Smooth muscle cell (in vitro differentiated cells): ENCODE data around the gene PCDHA4. TPM values are rescaled to one million over a fixed set of nuclear protein-coding genes. Genes with fewer than 3 reads are reported as not detected.
A peak's percentile ranks its signal among the peaks of the same experiment; 100 is the strongest.

Experiments
- DNase-seq: peaks from one replicate; lab custom pipeline; 2025; ENCODE audit not compliant: unreplicated experiment; lab: John Stamatoyannopoulos, UW
- H2AFZ ChIP-seq: fragments of 200-600 bp; sonication (generic); 2 replicates; pipeline ENCODE4 v1.6.0; 2016; ENCODE audit warnings: antibody characterized with exemption, low read depth, mild to moderate bottlenecking
- H3F3A ChIP-seq: fragments of 200-600 bp; sonication (generic); 2 replicates; pipeline ENCODE4 v1.6.0; 2017; ENCODE audit warnings: antibody characterized with exemption, low read depth
- H3K27ac ChIP-seq: fragments of 200-600 bp; sonication (generic); 2 replicates; pipeline ENCODE4 v1.5.1; 2016; ENCODE audit warnings: low read depth, mild to moderate bottlenecking
- H3K27me3 ChIP-seq: fragments of 200-600 bp; sonication (generic); 2 replicates; pipeline ENCODE4 v1.6.1; 2016; ENCODE audit warnings: low read depth, mild to moderate bottlenecking
- H3K36me3 ChIP-seq: fragments of 200-600 bp; sonication (generic); 2 replicates; pipeline ENCODE4 v1.5.1; 2016; ENCODE audit warnings: low read depth
- H3K4me1 ChIP-seq: fragments of 200-600 bp; sonication (generic); 2 replicates; pipeline ENCODE4 v1.5.1; 2016; ENCODE audit warnings: low read depth
- H3K4me2 ChIP-seq: fragments of 200-600 bp; sonication (generic); 2 replicates; pipeline ENCODE4 v1.6.0; 2016; ENCODE audit warnings: mild to moderate bottlenecking
- H3K4me3 ChIP-seq: fragments of 200-600 bp; sonication (generic); 2 replicates; pipeline ENCODE4 v1.5.1; 2016; ENCODE audit warnings: mild to moderate bottlenecking
- H3K79me2 ChIP-seq: fragments of 200-600 bp; sonication (generic); 2 replicates; pipeline ENCODE4 v1.6.0; 2016; ENCODE audit warnings: low read depth, mild to moderate bottlenecking
- H3K9ac ChIP-seq: fragments of 200-600 bp; sonication (generic); 2 replicates; pipeline ENCODE4 v1.6.0; 2016; ENCODE audit warnings: low read depth
- H3K9me3 ChIP-seq: fragments of 200-600 bp; sonication (generic); replicated peaks from 2 replicates; pipeline ENCODE4 v1.5.1; 2016; ENCODE audit warnings: low read depth
- H4K20me1 ChIP-seq: fragments of 200-600 bp; sonication (generic); 2 replicates; pipeline ENCODE4 v1.6.0; 2016; ENCODE audit warnings: low read depth
- CTCF ChIP-seq: fragments of 200-600 bp; sonication (generic); IDR thresholded peaks from 2 replicates; pipeline ENCODE4 v1.5.1; 2017; ENCODE audit warnings: borderline replicate concordance, mild to moderate bottlenecking, antibody characterized with exemption; ENCODE audit not compliant: insufficient read depth, poor library complexity, severe bottlenecking
- WGBS: methylation state at CpG from one replicate; pipeline ENCODE4 v1.1.7; 2016; ENCODE audit warnings: low lambda C conversion rate; 5-methylcytosine and 5-hydroxymethylcytosine counted together
- polyA plus RNA-seq: library from polyadenylated mRNA; unstranded; fragments of >200 nt; fragmentation: Nextera tagmentation; extraction: Ambion mirVana; gene quantifications from 2 replicates; pipeline ENCODE4 v1.2.1, GENCODE V29; 2016
- total RNA-seq: library from RNA; depleted of rRNA; stranded (reverse); fragments of >200 nt; gene quantifications from 2 replicates; pipeline ENCODE4 v1.2.3, GENCODE V29; 2014

Gene PCDHA4
- total and polyA plus RNA-seq, 2 experiments from 2014 or later: 4.1 to 7.1 TPM

GRCh38 chr5:140857177-140857986 is 50.5 kb downstream of the PCDHA4 start:
- no peak for DNase-seq
- WGBS: 98% methylated on average over 84 of the region's 94 CpGs
- no peak overlapping the region for H3K27ac ChIP-seq
- no peaks in the 10 kb centered on the region for H4K20me1 ChIP-seq
- peaks cover 3% of the 10 kb centered on the region for H3K36me3 ChIP-seq
- no peak overlapping the region for H3K4me3 ChIP-seq
- peaks cover 24% of the 10 kb centered on the region for H3K79me2 ChIP-seq
- peaks cover 13% of the 10 kb centered on the region for H3K4me1 ChIP-seq
- no peaks in the 10 kb centered on the region for H3K27me3 ChIP-seq
- no peak overlapping the region for H3K9ac ChIP-seq
- H3K4me2 ChIP-seq: no peak overlapping the region
- H3K9me3 ChIP-seq: no peaks in the 10 kb centered on the region
- TF ChIP-seq CTCF: no peak
- H3F3A ChIP-seq: no peaks in the 10 kb centered on the region
- no peak overlapping the region for H2AFZ ChIP-seq

GRCh38 chr5:140857987-140858240 is 51.0 kb downstream of the PCDHA4 start:
- H3K9me3 ChIP-seq: no peaks in the 10 kb centered on the region
- TF ChIP-seq CTCF: no peak
- peaks cover 13% of the 10 kb centered on the region for H3K4me1 ChIP-seq
- no peak overlapping the region for H3K27ac ChIP-seq
- H2AFZ ChIP-seq: no peak overlapping the region
- 99% methylated on average over 22 of the region's 22 CpGs for WGBS
- H3F3A ChIP-seq: no peaks in the 10 kb centered on the region
- H4K20me1 ChIP-seq: no peaks in the 10 kb centered on the region
- no peak overlapping the region for H3K4me3 ChIP-seq
- H3K9ac ChIP-seq: no peak overlapping the region
- H3K4me2 ChIP-seq: peak overlapping the region; percentile 70
- H3K27me3 ChIP-seq: no peaks in the 10 kb centered on the region
- H3K79me2 ChIP-seq: peaks cover 24% of the 10 kb centered on the region
- DNase-seq: no peak
- H3K36me3 ChIP-seq: peaks cover 3% of the 10 kb centered on the region

GRCh38 chr5:140862441-140863295 is 55.8 kb downstream of the PCDHA4 start:
- Histone ChIP-seq H3F3A (no peaks in the 10 kb centered on the region), H3K9me3 (no peaks in the 10 kb centered on the region), H3K27me3 (no peaks in the 10 kb centered on the region), H3K27ac (no peak overlapping the region), H3K9ac (no peak overlapping the region), H4K20me1 (peaks cover 4% of the 10 kb centered on the region), H3K79me2 (peaks cover 24% of the 10 kb centered on the region), H3K4me3 (no peak overlapping the region), H3K36me3 (peaks cover 3% of the 10 kb centered on the region), H2AFZ (no peak overlapping the region), H3K4me2 (no peak overlapping the region), H3K4me1 (peaks cover 13% of the 10 kb centered on the region)
- no peak for TF ChIP-seq CTCF
- WGBS: 98% methylated on average over 75 of the region's 76 CpGs
- no peak for DNase-seq

Other genes with a start within 250 kb of the PCDHA4 start
- gene SRA1, start 249.6 kb upstream of the PCDHA4 start, total RNA-seq: 44.6 and 61.4 TPM in 2 replicates
- gene SRA1, start 249.6 kb upstream of the PCDHA4 start, polyA plus RNA-seq: 144 and 146 TPM in 2 replicates
- 11.5 and 19.0 TPM in 2 replicates for gene APBB3, start 242.5 kb upstream of the PCDHA4 start, total RNA-seq
- 18.8 and 28.3 TPM in 2 replicates for gene APBB3, start 242.5 kb upstream of the PCDHA4 start, polyA plus RNA-seq
- gene SLC35A4, start 242.2 kb upstream of the PCDHA4 start, total RNA-seq: 38.1 and 42.7 TPM in 2 replicates
- gene SLC35A4, start 242.2 kb upstream of the PCDHA4 start, polyA plus RNA-seq: 75.4 and 82.9 TPM in 2 replicates
- 0.54 TPM in 1 of 2 replicates, not detected in the other for gene CD14, start 173.9 kb upstream of the PCDHA4 start, total RNA-seq
- gene CD14, start 173.9 kb upstream of the PCDHA4 start, polyA plus RNA-seq: 0.09 and 0.69 TPM in 2 replicates
- 3.3 and 11.4 TPM in 2 replicates for gene TMCO6, start 167.6 kb upstream of the PCDHA4 start, total RNA-seq
- gene TMCO6, start 167.6 kb upstream of the PCDHA4 start, polyA plus RNA-seq: 4.4 and 5.9 TPM in 2 replicates
- 24.3 and 63.0 TPM in 2 replicates for gene NDUFA2, start 159.4 kb upstream of the PCDHA4 start, total RNA-seq
- 120 and 126 TPM in 2 replicates for gene NDUFA2, start 159.4 kb upstream of the PCDHA4 start, polyA plus RNA-seq
- 85.1 and 87.5 TPM in 2 replicates for gene IK, start 159.2 kb upstream of the PCDHA4 start, total RNA-seq
- gene IK, start 159.2 kb upstream of the PCDHA4 start, polyA plus RNA-seq: 77.6 and 79.3 TPM in 2 replicates
- 11.2 and 14.2 TPM in 2 replicates for gene WDR55, start 142.2 kb upstream of the PCDHA4 start, total RNA-seq
- gene WDR55, start 142.2 kb upstream of the PCDHA4 start, polyA plus RNA-seq: 20.6 and 23.6 TPM in 2 replicates
- gene DND1, start 133.5 kb upstream of the PCDHA4 start, total RNA-seq: 0.27 and 2.2 TPM in 2 replicates
- gene DND1, start 133.5 kb upstream of the PCDHA4 start, polyA plus RNA-seq: 0.31 and 0.64 TPM in 2 replicates
- 29.4 and 54.5 TPM in 2 replicates for gene HARS1, start 115.7 kb upstream of the PCDHA4 start, total RNA-seq
- 72.1 and 83.8 TPM in 2 replicates for gene HARS1, start 115.7 kb upstream of the PCDHA4 start, polyA plus RNA-seq
- gene HARS2, start 115.6 kb upstream of the PCDHA4 start, total RNA-seq: 15.3 and 19.3 TPM in 2 replicates
- 24.3 and 25.7 TPM in 2 replicates for gene HARS2, start 115.6 kb upstream of the PCDHA4 start, polyA plus RNA-seq
- gene ZMAT2, start 106.6 kb upstream of the PCDHA4 start, total RNA-seq: 32.9 and 39.7 TPM in 2 replicates
- 34.6 and 37.2 TPM in 2 replicates for gene ZMAT2, start 106.6 kb upstream of the PCDHA4 start, polyA plus RNA-seq
- gene PCDHA1, start 20.9 kb upstream of the PCDHA4 start, total RNA-seq: 0.04 TPM in 1 of 2 replicates, not detected in the other
- gene PCDHA1, start 20.9 kb upstream of the PCDHA4 start, polyA plus RNA-seq: not detected in 2 replicates
- 3.0 and 4.7 TPM in 2 replicates for gene PCDHA2, start 12.2 kb upstream of the PCDHA4 start, total RNA-seq
- gene PCDHA2, start 12.2 kb upstream of the PCDHA4 start, polyA plus RNA-seq: 2.5 and 2.7 TPM in 2 replicates
- gene PCDHA3, start 6.0 kb upstream of the PCDHA4 start, total RNA-seq: 3.2 and 3.9 TPM in 2 replicates
- 0.47 and 0.89 TPM in 2 replicates for gene PCDHA3, start 6.0 kb upstream of the PCDHA4 start, polyA plus RNA-seq
- 0.31 and 1.7 TPM in 2 replicates for gene PCDHA5, start 14.5 kb downstream of the PCDHA4 start, total RNA-seq
- 0.05 and 0.14 TPM in 2 replicates for gene PCDHA5, start 14.5 kb downstream of the PCDHA4 start, polyA plus RNA-seq
- gene PCDHA6, start 20.9 kb downstream of the PCDHA4 start, total RNA-seq: 1.2 and 2.4 TPM in 2 replicates
- 0.17 and 0.22 TPM in 2 replicates for gene PCDHA6, start 20.9 kb downstream of the PCDHA4 start, polyA plus RNA-seq
- 2.4 and 3.1 TPM in 2 replicates for gene PCDHA7, start 27.2 kb downstream of the PCDHA4 start, total RNA-seq
- gene PCDHA7, start 27.2 kb downstream of the PCDHA4 start, polyA plus RNA-seq: 0.37 and 1.0 TPM in 2 replicates
- gene PCDHA8, start 34.1 kb downstream of the PCDHA4 start, total RNA-seq: 0.40 and 0.94 TPM in 2 replicates
- gene PCDHA8, start 34.1 kb downstream of the PCDHA4 start, polyA plus RNA-seq: 0.40 and 0.45 TPM in 2 replicates
- gene PCDHA9, start 41.3 kb downstream of the PCDHA4 start, total RNA-seq: 1.7 and 2.1 TPM in 2 replicates
- 0.27 and 0.43 TPM in 2 replicates for gene PCDHA9, start 41.3 kb downstream of the PCDHA4 start, polyA plus RNA-seq
- 16.1 and 19.6 TPM in 2 replicates for gene PCDHA10, start 48.8 kb downstream of the PCDHA4 start, total RNA-seq
- gene PCDHA10, start 48.8 kb downstream of the PCDHA4 start, polyA plus RNA-seq: 9.0 and 10.1 TPM in 2 replicates
- gene PCDHA11, start 61.9 kb downstream of the PCDHA4 start, total RNA-seq: 2.1 and 3.8 TPM in 2 replicates
- 1.6 and 3.0 TPM in 2 replicates for gene PCDHA11, start 61.9 kb downstream of the PCDHA4 start, polyA plus RNA-seq
- 7.3 and 9.6 TPM in 2 replicates for gene PCDHA12, start 68.2 kb downstream of the PCDHA4 start, total RNA-seq
- 2.2 and 2.9 TPM in 2 replicates for gene PCDHA12, start 68.2 kb downstream of the PCDHA4 start, polyA plus RNA-seq
- gene PCDHA13, start 75.1 kb downstream of the PCDHA4 start, total RNA-seq: 0.99 and 2.5 TPM in 2 replicates
- gene PCDHA13, start 75.1 kb downstream of the PCDHA4 start, polyA plus RNA-seq: 0.30 and 1.3 TPM in 2 replicates
- 5.6 and 9.3 TPM in 2 replicates for gene PCDHAC1, start 119.2 kb downstream of the PCDHA4 start, total RNA-seq
- gene PCDHAC1, start 119.2 kb downstream of the PCDHA4 start, polyA plus RNA-seq: 0.13 and 0.97 TPM in 2 replicates
- 5.2 and 7.4 TPM in 2 replicates for gene PCDHAC2, start 159.4 kb downstream of the PCDHA4 start, total RNA-seq
- gene PCDHAC2, start 159.4 kb downstream of the PCDHA4 start, polyA plus RNA-seq: 3.5 and 4.7 TPM in 2 replicates
- gene PCDHB1, start 244.3 kb downstream of the PCDHA4 start, total RNA-seq: 0.04 and 0.22 TPM in 2 replicates
- not detected in 2 replicates for gene PCDHB1, start 244.3 kb downstream of the PCDHA4 start, polyA plus RNA-seq